ENCODE results near the gene IL1RAP. TPM values are rescaled to one million over a fixed set of nuclear protein-coding genes. Genes with fewer than 3 reads are reported as not detected.

The IL1RAP gene
- total RNA-seq, 2 experiments from 2014 or later, result 14.2 to 15.2 TPM

Other genes starting within 250 kb of the IL1RAP start
- gene CLDN1, start 191.6 kb upstream of the IL1RAP start, total RNA-seq, result not detected
- not detected for gene CLDN16, start 125.9 kb upstream of the IL1RAP start, total RNA-seq
- not detected for gene TMEM207, start 64.2 kb upstream of the IL1RAP start, total RNA-seq